Osteocyte (in vitro differentiated cells): ENCODE measurements around the gene RNU7-1. TPM values are rescaled to one million over a fixed set of nuclear protein-coding genes. Genes with fewer than 3 reads are reported as not detected.

Source experiments
- DNase-seq: peaks from one replicate; pipeline ENCODE4 v3.0.0; 2021; ENCODE audit warnings: mixed read lengths; ENCODE audit not compliant: unreplicated experiment; ENCODE audit errors: extremely low spot score
- H3K27ac Mint-ChIP-seq: one replicate; pipeline ENCODE4 v1.8.0; 2021; ENCODE audit warnings: mild to moderate bottlenecking, mixed read lengths; ENCODE audit not compliant: unreplicated experiment
- H3K27me3 Mint-ChIP-seq: one replicate; pipeline ENCODE4 v1.8.0; 2021; ENCODE audit warnings: mixed read lengths; ENCODE audit not compliant: unreplicated experiment
- H3K36me3 Mint-ChIP-seq: one replicate; pipeline ENCODE4 v1.8.0; 2021; ENCODE audit warnings: mixed read lengths; ENCODE audit not compliant: unreplicated experiment
- H3K4me1 Mint-ChIP-seq: one replicate; pipeline ENCODE4 v1.8.0; 2021; ENCODE audit warnings: mixed read lengths; ENCODE audit not compliant: unreplicated experiment
- H3K4me3 Mint-ChIP-seq: one replicate; pipeline ENCODE4 v1.8.0; 2021; ENCODE audit warnings: mild to moderate bottlenecking, moderate library complexity, mixed read lengths; ENCODE audit not compliant: unreplicated experiment
- H3K9me3 Mint-ChIP-seq: one replicate; pipeline ENCODE4 v1.8.0; 2021; ENCODE audit warnings: mixed read lengths; ENCODE audit not compliant: unreplicated experiment
- total RNA-seq: library from RNA; stranded (reverse); gene quantifications from 2 replicates; pipeline ENCODE4 v1.2.1, GENCODE V29; 2021
- TF ChIP-seq, protein P1 (sequence below): fragments of 200-600 bp; sonication (generic); IDR thresholded peaks from 2 replicates; pipeline ENCODE4 v1.5.0; 2021; ENCODE audit warnings: antibody characterized with exemption, mild to moderate bottlenecking, moderate library complexity

The RNU7-1 gene
- total RNA-seq, 1 donor from 2014 or later, result not detected

DNA sequence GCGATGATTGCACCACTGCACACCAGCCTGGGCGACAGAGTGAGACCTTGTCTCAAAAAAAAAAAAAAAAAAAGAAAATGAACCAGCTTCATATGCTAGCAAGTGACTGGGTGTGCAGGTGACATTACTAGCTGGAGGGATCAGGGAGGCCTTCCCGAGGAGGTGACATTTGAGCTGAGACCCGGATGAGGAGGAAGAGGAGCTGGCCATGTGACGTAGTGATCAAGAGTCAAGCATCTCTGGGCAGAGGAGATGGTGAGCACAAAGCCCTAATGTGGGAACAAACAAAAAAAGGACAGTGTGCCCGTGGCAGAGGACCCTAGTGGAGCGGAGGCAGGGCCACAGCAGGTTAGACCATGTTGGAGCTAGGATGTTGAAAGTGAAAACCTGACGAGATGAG lies 4.0 kb downstream of the RNU7-1 start:
- peaks cover 9% of the 10 kb centered on the region for H3K36me3 Mint-ChIP-seq
- H3K27me3 Mint-ChIP-seq, result no peaks in the 10 kb centered on the region
- H3K27ac Mint-ChIP-seq, result peak overlapping the region; percentile 34

DNA sequence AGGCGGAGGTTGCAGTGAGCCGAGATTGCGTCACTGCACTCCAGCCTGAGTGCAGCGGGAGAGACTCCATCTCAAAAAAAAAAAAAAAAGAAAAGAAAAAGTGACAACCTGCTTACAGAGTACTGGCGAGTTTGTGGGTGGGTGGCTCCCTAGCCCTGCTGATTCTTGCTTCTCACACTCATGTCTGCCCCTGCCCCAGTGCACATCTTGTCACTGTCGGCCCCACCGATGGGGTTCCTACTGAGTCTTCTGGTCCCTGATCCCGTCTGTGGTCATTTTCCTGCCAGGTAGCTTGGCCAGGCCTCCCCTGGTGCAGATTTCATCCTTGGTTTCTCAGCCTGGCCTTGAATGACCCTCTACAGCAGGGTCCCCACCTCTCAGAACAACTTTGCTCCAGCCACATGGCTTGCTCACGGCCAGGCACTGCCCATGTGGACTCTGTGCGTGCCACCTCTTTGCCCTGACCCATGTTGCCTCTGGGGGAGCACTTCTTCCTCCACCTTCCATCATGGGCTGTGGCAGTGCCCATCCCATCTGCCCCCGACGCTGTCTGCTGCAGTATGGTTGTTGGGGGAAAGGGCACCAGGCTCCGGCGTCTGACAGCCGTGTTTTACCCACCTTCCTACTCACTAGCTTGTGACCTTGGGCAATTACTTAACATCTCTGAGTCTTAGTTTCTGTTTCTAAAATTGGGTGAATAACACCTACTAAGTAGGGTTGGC lies 5.4 kb downstream of the RNU7-1 start:
- H3K4me3 Mint-ChIP-seq, result no peak overlapping the region
- H3K27me3 Mint-ChIP-seq, result no peaks in the 10 kb centered on the region
- TF ChIP-seq, protein P1, sequence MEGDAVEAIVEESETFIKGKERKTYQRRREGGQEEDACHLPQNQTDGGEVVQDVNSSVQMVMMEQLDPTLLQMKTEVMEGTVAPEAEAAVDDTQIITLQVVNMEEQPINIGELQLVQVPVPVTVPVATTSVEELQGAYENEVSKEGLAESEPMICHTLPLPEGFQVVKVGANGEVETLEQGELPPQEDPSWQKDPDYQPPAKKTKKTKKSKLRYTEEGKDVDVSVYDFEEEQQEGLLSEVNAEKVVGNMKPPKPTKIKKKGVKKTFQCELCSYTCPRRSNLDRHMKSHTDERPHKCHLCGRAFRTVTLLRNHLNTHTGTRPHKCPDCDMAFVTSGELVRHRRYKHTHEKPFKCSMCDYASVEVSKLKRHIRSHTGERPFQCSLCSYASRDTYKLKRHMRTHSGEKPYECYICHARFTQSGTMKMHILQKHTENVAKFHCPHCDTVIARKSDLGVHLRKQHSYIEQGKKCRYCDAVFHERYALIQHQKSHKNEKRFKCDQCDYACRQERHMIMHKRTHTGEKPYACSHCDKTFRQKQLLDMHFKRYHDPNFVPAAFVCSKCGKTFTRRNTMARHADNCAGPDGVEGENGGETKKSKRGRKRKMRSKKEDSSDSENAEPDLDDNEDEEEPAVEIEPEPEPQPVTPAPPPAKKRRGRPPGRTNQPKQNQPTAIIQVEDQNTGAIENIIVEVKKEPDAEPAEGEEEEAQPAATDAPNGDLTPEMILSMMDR, result no peak
- H3K36me3 Mint-ChIP-seq, result peaks cover 9% of the 10 kb centered on the region
- H3K9me3 Mint-ChIP-seq, result no peaks in the 10 kb centered on the region
- H3K4me1 Mint-ChIP-seq, result peaks cover 31% of the 10 kb centered on the region
- H3K27ac Mint-ChIP-seq, result no peak overlapping the region
- no peak for DNase-seq

More for the DNA sequence above, 4.0 kb downstream of the RNU7-1 start:
- DNase-seq, result no peak
- Mint-ChIP-seq H3K4me3 (no peak overlapping the region), H3K4me1 (peaks cover 30% of the 10 kb centered on the region), H3K9me3 (no peaks in the 10 kb centered on the region)
- TF ChIP-seq, protein P1, result no peak

DNA sequence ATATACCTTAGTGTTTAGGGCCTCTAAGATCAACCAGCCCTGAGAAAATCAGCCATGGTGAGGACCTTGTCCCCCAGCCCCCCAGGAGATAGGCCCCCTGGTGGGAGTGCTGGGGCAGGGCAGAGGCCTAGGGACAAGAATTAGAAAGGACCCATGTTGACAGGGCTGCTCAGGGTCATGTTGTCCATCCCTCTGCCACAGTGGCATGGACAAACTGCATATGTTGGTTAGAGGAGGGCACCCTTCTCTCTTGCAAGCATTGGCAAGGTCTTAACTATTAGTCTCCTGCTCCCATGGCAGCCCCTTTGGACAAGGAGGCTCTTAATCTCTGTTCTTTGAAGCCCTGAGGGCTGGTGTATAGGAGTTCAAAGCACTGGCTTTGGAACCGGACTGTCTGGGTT lies 6.8 kb downstream of the RNU7-1 start:
- TF ChIP-seq, protein P1, result no peak
- DNase-seq, result no peak
- peaks cover 9% of the 10 kb centered on the region for H3K36me3 Mint-ChIP-seq

DNA sequence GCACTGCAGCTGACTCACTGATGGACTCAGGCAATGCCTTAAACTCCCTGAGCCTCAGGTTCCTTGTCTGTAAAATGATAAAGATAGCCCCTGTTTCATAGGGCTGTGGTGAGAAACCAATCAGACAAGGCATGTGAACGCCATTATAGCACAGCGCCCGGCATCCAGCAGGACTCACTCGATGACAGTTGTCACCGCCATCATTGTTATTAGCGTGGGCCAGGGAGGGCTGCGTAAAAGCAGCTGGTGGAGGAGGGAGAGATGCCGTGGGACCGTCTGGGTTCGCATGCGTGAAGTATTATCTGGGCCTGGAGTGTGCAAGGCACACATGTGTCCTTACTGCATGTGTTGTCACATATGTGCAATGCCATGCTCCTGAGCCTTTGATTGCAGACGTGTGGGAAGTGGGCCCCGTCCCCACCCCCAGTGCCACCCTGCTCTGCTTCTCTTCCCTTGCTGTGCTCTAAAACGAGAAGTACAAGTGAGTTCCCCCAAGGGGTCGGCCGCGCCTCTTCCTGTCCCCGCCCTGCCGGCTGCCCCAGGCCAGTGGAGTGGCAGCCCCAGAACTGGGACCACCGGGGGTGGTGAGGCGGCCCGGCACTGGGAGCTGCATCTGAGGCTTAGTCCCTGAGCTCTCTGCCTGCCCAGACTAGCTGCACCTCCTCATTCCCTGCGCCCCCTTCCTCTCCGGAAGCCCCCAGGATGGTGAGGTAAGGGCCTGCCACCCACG lies 7.4 kb downstream of the RNU7-1 start, which contains the start of gene PTPN6:
PTPN6 (plus strand) TSS at position 546 of the 730 bp plus-strand sequence; CDS start at position 703, 157 bp downstream.
- Mint-ChIP-seq H3K4me1 (peaks cover 27% of the 10 kb centered on the region), H3K36me3 (peaks cover 9% of the 10 kb centered on the region), H3K9me3 (no peaks in the 10 kb centered on the region), H3K27me3 (no peaks in the 10 kb centered on the region), H3K4me3 (no peak within 1 kb of the TSS), H3K27ac (no peak within 1 kb of the TSS)
- DNase-seq, result no peak
- TF ChIP-seq, protein P1, result no peak

More for the DNA sequence above, 6.8 kb downstream of the RNU7-1 start:
- no peak overlapping the region for H3K27ac Mint-ChIP-seq
- H3K4me3 Mint-ChIP-seq, result no peak overlapping the region
- H3K9me3 Mint-ChIP-seq, result no peaks in the 10 kb centered on the region
- H3K4me1 Mint-ChIP-seq, result peaks cover 27% of the 10 kb centered on the region
- H3K27me3 Mint-ChIP-seq, result no peaks in the 10 kb centered on the region

DNA sequence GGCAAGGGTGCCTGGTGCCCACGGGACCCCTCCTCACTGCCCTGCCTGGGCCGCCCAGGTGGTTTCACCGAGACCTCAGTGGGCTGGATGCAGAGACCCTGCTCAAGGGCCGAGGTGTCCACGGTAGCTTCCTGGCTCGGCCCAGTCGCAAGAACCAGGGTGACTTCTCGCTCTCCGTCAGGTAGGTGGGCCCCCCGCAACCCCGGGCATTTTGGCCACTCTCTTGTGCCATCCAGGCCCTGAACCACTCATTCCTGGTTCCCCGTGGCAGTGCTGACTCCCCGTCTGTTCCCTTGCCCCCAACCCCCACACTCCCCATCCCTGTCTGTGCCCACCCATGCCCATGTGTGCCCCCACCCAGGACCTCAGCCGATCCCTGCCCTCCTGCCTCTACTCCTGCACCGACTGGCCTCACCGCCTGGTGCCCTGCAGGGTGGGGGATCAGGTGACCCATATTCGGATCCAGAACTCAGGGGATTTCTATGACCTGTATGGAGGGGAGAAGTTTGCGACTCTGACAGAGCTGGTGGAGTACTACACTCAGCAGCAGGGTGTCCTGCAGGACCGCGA lies 8.0 kb downstream of the RNU7-1 start:
- H3K27me3 Mint-ChIP-seq, result no peaks in the 10 kb centered on the region
- H3K27ac Mint-ChIP-seq, result no peak overlapping the region
- H3K4me1 Mint-ChIP-seq, result peaks cover 27% of the 10 kb centered on the region
- TF ChIP-seq, protein P1, result no peak
- no peaks in the 10 kb centered on the region for H3K9me3 Mint-ChIP-seq
- no peak for DNase-seq
- no peak overlapping the region for H3K4me3 Mint-ChIP-seq
- H3K36me3 Mint-ChIP-seq, result peaks cover 9% of the 10 kb centered on the region
